GM21619 (cell line): ENCODE measurements around the gene ESRRA.

ENCODE experiments used
- ATAC-seq: cut with Tn5 transposase; IDR thresholded peaks from one replicate; pipeline ENCODE4 v1.9.1; 2021; ENCODE audit not compliant: unreplicated experiment

Gene ESRRA

DNA sequence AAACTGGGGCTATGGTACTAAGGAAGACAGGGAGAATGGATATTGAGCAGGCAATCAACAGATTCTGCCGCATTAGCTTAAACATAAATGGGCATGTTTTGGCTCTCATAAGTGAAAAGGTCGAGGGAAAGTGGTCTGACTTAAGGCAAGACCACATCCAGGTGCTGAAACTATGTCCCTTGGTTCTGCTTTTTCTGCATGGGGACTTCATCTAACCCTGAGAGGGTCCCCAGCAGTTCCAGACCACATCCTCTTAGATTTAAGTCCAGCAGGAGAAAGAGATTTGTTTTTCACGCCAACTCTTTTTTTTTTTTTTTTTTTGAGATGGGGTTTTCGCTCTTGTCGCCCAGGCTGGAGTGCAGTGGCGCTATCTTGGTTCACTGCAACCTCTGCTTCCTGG, 59.1 kb downstream of the ESRRA start:
- ATAC-seq: no peak

DNA sequence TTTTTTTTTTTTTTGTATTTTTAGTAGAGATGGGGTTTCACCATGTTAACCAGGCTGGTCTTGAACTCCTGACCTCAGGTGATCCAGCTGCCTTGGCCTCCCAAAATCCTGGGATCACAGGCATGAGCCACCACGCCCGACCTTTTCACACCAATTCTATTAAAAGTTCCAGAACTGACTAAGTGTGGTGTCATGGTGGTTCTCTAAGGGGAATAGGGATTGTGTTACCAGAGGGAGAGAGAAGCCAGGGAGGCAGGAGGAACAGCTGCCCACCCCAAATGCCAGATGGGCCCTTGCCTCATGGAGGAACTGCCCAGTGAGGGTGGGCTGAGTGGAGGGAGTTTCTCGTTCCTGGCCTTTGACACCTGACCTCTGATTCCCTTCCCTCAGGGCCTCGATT, 59.6 kb downstream of the ESRRA start:
- ATAC-seq: no peak
